Peyer's patch (tissue), 4 donors: ENCODE measurements around the gene CSMD2. TPM values are rescaled to one million over a fixed set of nuclear protein-coding genes. Genes with fewer than 3 reads are reported as not detected.
A peak's percentile ranks its signal among the peaks of the same experiment; 100 is the strongest.

Experiments used
- DNase-seq, 3 donors: peaks; one replicate each; pipeline ENCODE4 v3.0.0-alpha.2; 2017 to 2019
- H3K27ac ChIP-seq, 4 donors: fragments of 200-600 bp; sonication (generic); one replicate each; pipeline ENCODE4 v1.5.1; 2016 to 2019
- H3K27me3 ChIP-seq, 2 donors: fragments of 200-600 bp; sonication (generic); one replicate each; pipeline ENCODE4 v1.5.1; 2019
- H3K36me3 ChIP-seq, 3 donors: fragments of 200-600 bp; sonication (generic); one replicate each; pipeline ENCODE4 v1.5.1; 2016 to 2019
- H3K4me1 ChIP-seq, 4 donors: fragments of 200-600 bp; sonication (generic); one replicate each; pipeline ENCODE4 v1.5.1; 2016 to 2019
- H3K4me3 ChIP-seq, 4 donors: fragments of 200-600 bp; sonication (generic); 1 replicate in 3 of 4; 2 replicates in 1 of 4; pipeline ENCODE4 v1.5.1; 2016 to 2019; ENCODE audit warnings: mild to moderate bottlenecking in 1 of 4
- H3K9me3 ChIP-seq, 4 donors: fragments of 200-600 bp; sonication (generic); one replicate each; pipeline ENCODE4 v1.5.1; 2016 to 2019; ENCODE audit warnings: mild to moderate bottlenecking in 1 of 4
- CTCF ChIP-seq, 6 experiments: fragments of 450-650 bp in 4 of 6; fragments of 200-600 bp in 2 of 6; sonication (generic) in 1 of 6; IDR thresholded peaks; one replicate each; pipeline ENCODE4 v1.5.1; 2017 to 2019; ENCODE audit warnings: antibody characterized with exemption in 6 of 6, mild to moderate bottlenecking in 3 of 6, moderate library complexity in 1 of 6
- POLR2A ChIP-seq, 2 donors: fragments of 450-650 bp; IDR thresholded peaks; one replicate each; pipeline ENCODE4 v1.5.1; 2017; ENCODE audit warnings: antibody characterized with exemption in 2 of 2, mild to moderate bottlenecking in 2 of 2, moderate library complexity in 2 of 2
- total RNA-seq, 4 donors: library from RNA; depleted of rRNA; stranded (reverse); fragments of >200 nt; gene quantifications; one replicate each; pipeline ENCODE4 v1.1.0, GENCODE V29; 2016

CSMD2 gene
- total RNA-seq, 4 donors from 2014 or later = under 0.01 to 1.2 (median 0.70) TPM

- Histone ChIP-seq H3K4me3 (no peak overlapping the region), H3K9me3 (no peaks in the 10 kb centered on the region), H3K36me3 (no peaks in the 10 kb centered on the region), H3K27me3 (no peaks in the 10 kb centered on the region), H3K4me1 (peaks cover 0 to 5% (median 0%) of the 10 kb centered on the region in 4 donors), H3K27ac (no peak overlapping the region)
- TF ChIP-seq POLR2A (IDR thresholded peaks at IDR 0.05) (no peak), CTCF (IDR thresholded peaks at IDR 0.05) (no peak)
- DNase-seq = no peak
These were observed 341.6 kb downstream of the CSMD2 start for GRCh38 chr1:33823401-33823800.

- H3K4me1 ChIP-seq = peaks cover 0 to 5% (median 0%) of the 10 kb centered on the region in 4 donors
- no peaks in the 10 kb centered on the region for H3K36me3 ChIP-seq
- no peaks in the 10 kb centered on the region for H3K27me3 ChIP-seq
- DNase-seq = no peak
- no peaks in the 10 kb centered on the region for H3K9me3 ChIP-seq
- no peak overlapping the region for H3K27ac ChIP-seq
- TF ChIP-seq POLR2A (IDR thresholded peaks at IDR 0.05) = no peak
- no peak for TF ChIP-seq CTCF (IDR thresholded peaks at IDR 0.05)
- H3K4me3 ChIP-seq = no peak overlapping the region
These were observed 342.6 kb downstream of the CSMD2 start for GRCh38 chr1:33822396-33822795.

- Histone ChIP-seq H3K4me1 (peaks cover 0 to 5% (median 0%) of the 10 kb centered on the region in 4 donors), H3K36me3 (no peaks in the 10 kb centered on the region), H3K9me3 (no peaks in the 10 kb centered on the region), H3K4me3 (no peak overlapping the region), H3K27ac (no peak overlapping the region), H3K27me3 (no peaks in the 10 kb centered on the region)
- TF ChIP-seq POLR2A (IDR thresholded peaks at IDR 0.05) = no peak
- no peak for TF ChIP-seq CTCF (IDR thresholded peaks at IDR 0.05)
- DNase-seq = no peak
These were observed 343.7 kb downstream of the CSMD2 start for GRCh38 chr1:33821291-33821690.

GRCh38 chr1:33820804-33821203 lies 344.2 kb downstream of the CSMD2 start:
- H3K27me3 ChIP-seq = no peaks in the 10 kb centered on the region
- H3K4me1 ChIP-seq = peaks cover 0 to 5% (median 0%) of the 10 kb centered on the region in 4 donors
- H3K4me3 ChIP-seq = no peak overlapping the region
- H3K36me3 ChIP-seq = no peaks in the 10 kb centered on the region
- no peaks in the 10 kb centered on the region for H3K9me3 ChIP-seq
- TF ChIP-seq POLR2A (IDR thresholded peaks at IDR 0.05) (no peak), CTCF (IDR thresholded peaks at IDR 0.05) (no peak)
- no peak for DNase-seq
- H3K27ac ChIP-seq = no peak overlapping the region

- no peaks in the 10 kb centered on the region for H3K27me3 ChIP-seq
- H3K36me3 ChIP-seq = no peaks in the 10 kb centered on the region
- no peak for TF ChIP-seq CTCF (IDR thresholded peaks at IDR 0.05)
- TF ChIP-seq POLR2A (IDR thresholded peaks at IDR 0.05) = no peak
- DNase-seq = peak in 1 of 3 donors; percentile 51
- peaks cover 0 to 5% (median 0%) of the 10 kb centered on the region in 4 donors for H3K4me1 ChIP-seq
- no peaks in the 10 kb centered on the region for H3K9me3 ChIP-seq
- no peak overlapping the region for H3K4me3 ChIP-seq
- peak overlapping the region in 2 of 4 donors; percentile 56 to 68 for H3K27ac ChIP-seq
These were observed 345.1 kb downstream of the CSMD2 start for GRCh38 chr1:33819913-33820311.
